Limb (tissue), 2 donors: ENCODE results near the gene KNOP1.

Experiments
- DNase-seq, 2 donors: peaks; one replicate each; pipeline ENCODE4 v3.0.0-alpha.2; 2016; ENCODE audit errors: extremely low spot score in 2 of 2

The KNOP1 gene, protein sequence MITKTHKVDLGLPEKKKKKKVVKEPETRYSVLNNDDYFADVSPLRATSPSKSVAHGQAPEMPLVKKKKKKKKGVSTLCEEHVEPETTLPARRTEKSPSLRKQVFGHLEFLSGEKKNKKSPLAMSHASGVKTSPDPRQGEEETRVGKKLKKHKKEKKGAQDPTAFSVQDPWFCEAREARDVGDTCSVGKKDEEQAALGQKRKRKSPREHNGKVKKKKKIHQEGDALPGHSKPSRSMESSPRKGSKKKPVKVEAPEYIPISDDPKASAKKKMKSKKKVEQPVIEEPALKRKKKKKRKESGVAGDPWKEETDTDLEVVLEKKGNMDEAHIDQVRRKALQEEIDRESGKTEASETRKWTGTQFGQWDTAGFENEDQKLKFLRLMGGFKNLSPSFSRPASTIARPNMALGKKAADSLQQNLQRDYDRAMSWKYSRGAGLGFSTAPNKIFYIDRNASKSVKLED

DNA sequence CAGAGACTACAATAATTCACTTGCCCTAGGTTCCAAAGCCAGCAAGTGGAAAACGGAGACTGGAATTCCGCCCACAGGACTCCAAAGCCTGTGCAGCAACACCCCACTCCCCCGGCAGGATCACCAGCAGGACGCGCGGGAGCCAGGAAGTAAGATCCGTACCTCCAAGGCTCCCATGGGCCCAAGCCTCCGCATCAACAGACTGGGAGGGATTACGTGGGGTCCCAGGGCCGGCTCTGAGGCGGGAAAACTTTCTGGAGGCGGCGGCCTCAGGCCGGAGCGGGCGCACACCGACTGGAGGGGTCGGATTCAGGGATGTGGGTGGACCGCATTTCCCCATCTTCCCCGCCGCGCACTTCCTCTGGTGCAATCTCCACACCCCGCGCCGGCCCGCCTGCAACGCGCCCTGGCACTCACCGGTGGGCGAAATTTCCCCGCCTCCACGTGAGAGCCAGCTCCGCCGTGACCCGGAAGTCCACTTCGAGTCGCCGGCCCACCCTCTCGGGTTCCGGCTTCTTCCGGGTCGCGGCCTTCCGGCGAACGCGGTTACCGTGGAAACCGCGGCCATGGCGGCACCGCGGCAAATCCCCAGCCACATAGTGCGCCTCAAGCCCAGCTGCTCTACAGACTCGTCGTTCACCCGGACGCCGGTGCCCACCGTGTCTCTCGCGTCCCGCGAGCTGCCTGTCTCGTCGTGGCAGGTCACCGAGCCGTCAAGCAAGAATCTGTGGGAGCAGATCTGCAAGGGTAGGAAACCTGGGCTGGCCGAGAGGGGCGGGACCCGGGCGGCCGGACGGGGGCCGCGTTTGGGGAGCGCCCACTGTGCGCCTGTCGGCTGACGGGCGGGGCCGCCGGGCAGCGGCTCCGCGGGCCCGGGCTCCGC is at the start of gene KNOP1, which contains the start of gene IQCK:
KNOP1 (minus strand) TSS at position 487 of the 883 bp plus-strand sequence. CDS start 3,192 bp downstream, outside the sequence.
IQCK (plus strand) TSS at position 531 of the 883 bp plus-strand sequence; CDS start at position 567, 36 bp downstream.
- peak; percentile 90 to 92 for DNase-seq

DNA sequence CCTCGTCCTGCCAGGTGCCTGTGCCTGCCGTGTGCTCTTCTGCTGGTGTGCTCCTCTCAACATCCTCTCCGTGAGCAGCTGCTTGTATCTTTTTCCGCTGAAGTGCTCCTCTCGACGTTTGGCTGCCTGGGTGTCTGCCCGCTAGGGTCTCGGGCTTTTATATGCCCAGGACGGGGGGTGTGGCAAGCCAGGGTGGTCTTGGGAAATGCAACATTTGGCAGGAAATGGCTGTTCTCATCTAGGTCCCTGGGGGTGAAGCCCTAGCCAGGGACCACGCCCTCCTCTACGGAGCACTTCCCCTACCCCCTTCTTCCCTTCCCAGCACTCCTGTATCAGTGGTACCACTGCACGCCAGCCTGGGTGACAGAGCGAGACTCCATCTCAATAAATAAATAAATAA is 49.5 kb upstream of the KNOP1 start:
- no peak for DNase-seq

DNA sequence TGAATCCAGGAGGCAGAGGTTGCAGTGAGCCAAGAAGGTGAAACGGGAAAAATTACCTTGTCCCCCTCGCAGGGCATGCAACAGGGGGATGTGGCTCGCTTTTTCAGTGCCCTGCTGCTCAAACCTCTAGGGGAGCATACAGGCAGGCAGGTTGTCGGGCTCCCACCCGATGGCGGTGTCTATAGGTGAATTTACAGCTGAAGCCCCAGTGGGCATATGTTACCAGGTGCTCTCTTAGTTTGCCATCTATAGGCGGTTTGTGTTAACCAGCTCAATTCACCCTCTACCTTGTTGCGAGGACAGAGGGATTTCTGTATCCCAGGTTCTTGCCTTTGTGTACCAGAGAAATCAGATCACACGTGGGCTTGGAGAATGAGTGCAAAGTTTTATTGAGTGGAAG is 49.0 kb upstream of the KNOP1 start:
- no peak for DNase-seq

DNA sequence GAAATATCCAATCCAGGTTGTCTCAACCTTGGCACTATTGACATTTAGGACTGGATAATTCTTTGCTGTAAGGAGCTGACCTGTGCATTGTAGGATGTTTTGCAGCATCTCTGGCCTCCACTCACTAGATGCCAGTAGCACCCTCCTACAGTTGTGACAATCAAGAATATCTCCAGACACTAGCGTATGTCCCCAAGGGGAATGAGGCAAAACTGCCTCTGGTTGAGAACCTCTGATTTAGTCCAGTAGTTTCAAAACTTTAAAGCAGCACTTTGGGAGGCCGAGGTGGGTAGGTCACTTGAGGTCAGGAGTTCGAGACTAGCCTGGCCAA is 48.5 kb upstream of the KNOP1 start:
- no peak for DNase-seq

DNA sequence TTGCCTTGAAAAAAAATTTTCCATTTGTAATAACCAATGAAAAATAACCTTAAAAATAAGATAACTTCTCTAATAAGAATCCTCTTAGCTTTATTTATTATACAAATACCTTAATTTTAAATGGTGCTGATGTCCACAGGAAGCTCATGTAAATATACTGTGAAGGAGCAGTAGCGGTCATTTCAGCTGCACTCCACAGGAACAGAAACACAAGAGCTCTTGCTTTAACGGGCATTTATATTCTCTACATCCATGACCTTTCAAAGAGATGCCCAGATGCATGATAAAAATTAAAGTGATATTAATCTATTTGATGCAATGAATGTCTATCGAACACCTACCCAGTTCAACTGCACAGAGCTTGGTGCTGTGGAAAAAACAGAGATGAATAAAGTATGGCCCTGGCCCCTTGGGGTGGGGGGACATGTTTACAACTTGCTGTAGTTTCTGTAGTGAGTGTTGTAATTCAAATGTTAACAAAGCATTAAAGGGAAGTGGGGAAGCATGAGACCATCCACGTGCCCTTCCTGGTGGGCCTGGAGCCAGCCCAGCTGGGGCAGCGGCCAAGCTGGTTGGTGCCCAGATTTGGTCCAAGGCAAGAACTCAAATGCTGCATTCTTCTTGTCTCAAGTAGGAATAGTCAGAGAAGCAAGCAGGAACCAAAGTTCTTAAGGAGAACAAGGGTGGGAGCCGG is 48.0 kb upstream of the KNOP1 start:
- DNase-seq: peak in 1 of 2 donors; percentile 54

DNA sequence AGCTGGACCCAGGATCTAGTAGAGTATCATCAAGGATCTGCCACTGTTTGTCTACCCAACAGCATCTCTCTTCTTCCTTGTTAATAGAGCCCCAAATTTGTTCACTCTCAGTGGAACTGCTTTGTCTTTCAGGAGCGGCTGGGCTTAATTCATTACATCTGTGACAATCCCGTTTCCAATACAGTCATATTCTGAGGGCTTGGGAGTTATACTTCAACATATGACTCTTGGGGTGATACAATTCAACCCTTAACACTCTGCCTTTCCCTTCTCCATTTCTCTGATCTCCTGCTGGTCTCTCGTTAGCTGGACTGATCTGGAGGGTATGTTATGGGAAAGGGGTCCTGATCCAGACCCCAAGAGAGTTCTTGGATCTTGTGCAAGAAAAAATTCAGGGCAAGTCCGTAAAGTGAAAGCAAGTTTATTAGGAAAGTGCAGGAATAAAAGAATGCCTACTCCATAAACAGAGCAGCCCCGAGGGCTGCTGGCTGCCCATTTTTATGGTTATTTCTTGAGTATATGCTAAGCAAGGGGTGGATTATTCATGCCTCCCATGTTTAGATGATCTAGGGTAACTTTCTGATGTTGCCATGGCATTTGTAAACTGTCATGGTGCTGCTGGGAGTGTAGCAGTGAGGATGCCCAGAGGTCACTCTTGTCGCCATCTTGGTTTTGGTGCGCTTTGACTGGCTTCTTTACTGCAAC is 42.5 kb upstream of the KNOP1 start:
- no peak for DNase-seq

DNA sequence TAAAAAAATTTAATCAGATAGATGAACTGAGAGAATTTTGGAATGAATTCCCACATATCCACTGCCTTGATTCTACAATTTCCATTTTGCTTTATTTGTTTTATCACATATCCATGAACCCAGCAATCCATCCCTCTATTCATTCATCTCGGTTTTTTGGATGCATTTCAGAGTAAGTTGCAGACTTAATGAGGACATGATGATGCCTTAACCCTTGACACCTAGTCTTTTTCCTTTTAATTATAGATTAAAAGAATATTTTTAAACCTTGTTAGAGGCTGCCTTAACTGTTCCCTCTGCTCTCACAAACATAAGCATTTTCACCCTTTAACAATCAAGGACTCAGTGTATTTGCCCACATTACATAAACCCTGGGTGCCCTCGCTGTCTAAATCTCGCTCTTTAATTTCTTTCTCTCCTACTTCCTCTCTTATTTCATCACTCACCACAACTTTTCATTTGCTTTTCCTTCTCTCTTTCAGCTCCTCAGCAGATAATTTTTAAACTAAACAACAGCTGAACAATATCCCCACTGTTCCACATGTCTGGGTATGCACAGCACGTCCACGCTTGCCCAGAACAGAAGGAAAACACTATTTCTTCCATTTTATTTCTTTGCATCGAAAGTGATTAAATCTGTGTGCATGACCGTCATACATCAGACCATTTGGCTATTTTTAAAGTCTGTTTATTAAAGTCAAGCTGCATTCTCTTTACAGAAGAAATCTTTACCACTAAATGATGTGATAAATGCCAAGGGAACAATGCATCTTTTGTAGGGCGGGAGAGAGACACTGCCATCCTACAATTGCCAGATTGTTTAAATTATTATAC is 40.0 kb upstream of the KNOP1 start:
- DNase-seq: no peak

DNA sequence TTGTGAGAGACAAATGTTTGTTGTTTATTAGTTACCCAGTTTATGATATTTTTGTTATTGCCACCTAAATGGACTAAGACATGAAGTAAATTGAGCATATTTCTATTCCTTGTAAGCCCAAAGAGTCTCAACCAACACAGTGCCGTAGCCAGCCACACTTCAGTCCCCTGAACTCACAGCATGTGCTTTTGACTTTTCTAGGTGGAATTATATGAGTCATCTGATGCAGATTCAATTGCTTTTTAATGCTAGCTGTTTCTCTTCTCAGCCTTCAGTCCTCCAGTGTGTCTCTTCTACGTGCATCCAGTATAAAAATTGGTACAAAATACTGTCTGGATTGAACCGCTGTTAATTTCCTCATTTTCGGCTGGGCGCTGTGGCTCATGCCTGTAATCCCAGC is 39.0 kb upstream of the KNOP1 start:
- DNase-seq: no peak

DNA sequence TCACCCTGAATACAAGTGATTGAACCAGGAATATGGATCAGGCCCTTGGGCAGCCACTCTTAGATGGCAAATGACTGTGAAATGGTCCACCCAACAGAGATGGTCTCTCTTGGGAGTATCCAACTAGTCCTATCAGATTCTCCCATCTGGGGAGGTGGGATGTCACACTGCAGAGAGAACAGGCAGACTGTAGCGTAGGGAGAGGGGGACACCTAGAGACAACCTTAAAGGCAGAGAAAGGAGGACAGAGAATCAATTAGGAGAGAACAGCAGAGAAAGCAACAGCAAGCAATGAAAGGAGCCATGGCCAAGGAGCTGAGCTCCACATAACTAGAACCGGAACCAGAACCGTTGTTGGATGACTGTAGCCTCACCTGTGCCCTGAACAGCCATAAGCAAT is 37.2 kb upstream of the KNOP1 start:
- no peak for DNase-seq

DNA sequence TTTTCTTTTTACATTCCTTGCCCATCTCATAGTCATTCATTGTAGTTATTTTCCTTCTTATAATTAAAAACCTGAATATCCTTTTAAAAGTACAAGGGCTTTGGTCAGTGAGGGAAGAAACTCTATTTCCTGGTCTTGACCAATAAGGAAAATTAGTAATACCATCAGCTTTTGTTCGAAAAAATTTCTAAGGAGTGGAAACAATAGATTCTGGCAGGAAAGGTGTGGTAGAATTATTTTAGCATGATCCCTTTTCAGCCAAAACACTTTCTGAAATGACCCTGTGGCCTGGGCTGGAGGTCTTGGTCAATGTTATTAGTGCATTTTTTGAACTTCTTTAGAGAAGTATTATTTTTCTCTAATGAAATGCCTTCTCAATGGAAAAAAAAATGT is 36.6 kb upstream of the KNOP1 start:
- no peak for DNase-seq

DNA sequence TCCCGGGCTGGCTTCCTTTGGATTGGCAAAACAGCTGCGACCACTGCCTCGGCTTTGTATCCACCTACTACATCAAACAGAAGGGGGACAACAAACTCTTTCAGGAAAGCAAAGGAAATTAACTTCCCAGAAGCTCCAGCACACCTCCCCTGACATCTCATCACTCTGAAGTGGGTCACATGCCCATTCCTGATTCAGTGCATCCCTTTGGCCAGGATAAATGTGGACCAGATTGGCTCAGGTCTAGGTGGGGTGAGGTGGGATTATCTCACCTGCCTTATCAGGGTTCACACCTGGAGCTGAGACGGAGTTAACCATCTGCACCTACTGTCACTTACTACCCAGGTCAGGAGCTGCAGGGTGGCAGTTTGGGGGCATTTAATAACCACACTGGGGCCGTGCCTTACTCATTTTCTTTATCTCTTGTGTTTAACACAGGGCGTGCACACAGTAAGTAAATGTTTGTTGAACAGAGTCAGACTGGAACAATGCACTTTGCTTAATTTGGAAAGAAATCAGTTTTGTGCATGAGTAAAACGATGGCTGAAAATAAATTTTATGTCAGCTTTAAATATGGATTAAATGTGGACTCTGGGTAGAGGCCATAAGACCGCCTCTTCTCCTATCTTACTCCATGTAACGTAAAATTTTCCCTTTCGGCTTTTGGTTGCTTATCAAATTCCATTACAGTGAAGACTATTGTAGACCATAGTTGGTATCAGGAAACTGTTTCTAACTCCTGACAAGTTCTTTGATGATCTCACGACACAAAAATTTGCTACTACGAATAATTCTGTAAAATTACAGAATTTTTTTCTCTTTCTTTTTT is 36.0 kb upstream of the KNOP1 start:
- no peak for DNase-seq

DNA sequence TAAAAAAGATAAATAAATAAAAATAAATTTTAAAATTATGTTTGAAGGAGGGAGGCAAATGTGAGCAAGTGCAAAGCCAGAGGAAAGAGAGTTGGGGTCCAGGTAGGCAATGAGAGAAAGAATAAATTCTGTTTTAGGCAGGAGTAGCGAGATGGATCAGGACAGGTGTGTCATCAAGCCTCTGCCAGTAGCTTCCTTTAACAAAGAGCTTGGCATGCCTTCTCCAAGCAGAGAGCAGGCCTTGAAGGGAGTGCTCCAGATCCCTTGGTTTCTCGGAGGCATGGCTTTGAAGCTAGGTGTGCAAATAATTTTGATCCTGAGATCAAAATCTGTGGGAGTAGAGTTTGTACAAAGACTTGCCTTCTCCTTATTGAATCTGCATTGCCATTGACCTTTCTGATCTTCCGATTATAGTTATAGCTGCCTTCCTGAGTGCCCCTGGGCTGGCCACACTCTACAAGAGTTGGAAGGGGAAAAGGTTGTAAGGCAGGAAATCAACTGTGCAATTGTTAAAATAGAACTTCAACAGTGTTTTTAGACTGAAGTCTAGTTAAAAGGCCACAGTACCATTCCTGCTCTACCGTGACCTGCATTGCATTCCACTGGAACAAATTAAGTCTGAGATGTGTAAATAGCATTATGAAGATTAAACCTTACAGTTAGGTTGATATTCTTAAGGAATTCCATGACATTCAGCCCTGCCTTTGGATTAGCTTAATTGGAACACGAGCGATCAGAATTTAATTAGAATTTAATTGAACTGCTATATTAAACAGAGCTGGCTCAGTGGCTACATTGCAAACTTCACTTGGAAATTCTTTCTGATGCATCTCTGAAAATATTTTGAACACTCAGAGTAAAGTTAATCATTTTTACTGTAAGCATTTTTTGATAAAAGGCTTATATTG is 33.7 kb upstream of the KNOP1 start:
- DNase-seq: no peak

DNA sequence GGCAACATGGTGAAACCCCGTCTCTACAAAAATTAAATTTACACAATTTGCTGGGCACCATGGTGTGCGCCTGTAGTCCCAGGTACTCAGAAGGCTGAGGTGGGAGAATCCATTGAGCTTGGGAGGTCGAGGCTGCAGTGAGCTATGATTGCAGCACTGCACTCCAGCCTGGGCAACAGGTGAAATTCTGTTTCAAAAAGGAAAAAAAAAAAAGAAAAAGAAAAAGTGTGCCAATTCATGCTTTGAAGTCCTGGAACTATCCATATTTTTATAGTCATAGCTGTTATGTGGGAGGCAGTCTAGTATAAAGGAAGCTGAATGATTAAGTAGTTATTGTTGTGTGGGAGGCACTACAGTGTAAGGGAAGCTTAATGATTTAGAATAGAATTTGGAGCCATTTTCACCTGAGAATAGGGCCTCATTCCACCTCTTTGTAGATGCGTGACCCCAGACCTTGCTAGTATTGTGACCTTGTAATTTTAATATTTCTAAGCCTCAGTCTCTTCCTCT is 31.6 kb upstream of the KNOP1 start:
- DNase-seq: no peak

DNA sequence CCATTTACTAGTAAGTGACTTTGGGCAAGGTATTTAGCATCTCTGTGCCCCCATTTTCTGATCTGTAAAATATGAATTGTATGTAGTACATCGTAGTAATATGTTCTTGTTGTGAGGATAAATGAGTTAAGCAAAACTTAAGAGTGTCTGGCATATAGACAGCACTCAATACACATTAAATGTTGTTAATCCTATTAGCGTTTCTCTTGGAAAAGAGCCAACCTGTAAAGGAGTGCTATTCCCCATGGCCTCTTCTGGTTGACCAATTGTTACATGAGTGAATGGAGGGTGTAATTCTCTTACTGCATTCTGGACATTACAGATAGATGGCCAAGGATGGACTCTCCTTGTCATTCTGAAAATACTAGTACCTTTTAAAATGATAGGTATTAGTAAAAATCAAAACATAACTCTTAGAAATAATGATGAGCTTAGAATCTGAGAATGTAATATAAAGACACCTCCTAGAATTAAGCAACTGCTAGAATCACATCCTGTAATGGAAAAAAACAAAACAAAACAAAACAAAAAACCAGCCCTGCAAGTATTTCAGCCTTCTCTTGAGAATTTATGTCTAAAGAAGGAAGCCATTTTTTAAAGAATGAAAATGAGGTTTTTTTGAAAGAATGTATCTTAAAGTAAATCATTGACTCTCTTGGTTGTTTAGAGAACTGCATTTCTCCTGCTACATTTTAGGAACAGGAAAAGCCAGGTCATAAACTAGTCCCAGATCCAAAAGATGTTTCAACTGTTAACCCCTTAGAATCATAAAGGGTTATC is 30.6 kb upstream of the KNOP1 start:
- DNase-seq: no peak

DNA sequence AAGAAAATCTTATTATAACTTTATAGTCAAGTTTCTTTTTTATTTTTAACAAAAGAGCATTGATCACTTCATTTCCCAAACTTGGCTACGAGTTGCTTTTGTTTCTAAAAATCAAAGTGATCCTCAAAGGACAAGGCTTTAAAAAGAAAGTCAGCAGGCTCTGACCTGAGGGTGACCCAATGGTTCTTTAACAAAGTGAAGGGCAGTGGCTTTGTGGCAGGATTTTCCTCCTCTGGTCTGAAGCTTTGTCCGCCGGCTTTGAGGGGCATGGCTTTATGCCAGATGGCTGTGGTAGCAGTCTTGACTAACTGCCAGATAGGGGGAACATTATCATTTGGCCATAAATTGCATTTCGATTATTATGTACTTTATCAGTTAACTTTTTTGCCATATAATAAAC is 28.5 kb upstream of the KNOP1 start:
- DNase-seq: no peak

DNA sequence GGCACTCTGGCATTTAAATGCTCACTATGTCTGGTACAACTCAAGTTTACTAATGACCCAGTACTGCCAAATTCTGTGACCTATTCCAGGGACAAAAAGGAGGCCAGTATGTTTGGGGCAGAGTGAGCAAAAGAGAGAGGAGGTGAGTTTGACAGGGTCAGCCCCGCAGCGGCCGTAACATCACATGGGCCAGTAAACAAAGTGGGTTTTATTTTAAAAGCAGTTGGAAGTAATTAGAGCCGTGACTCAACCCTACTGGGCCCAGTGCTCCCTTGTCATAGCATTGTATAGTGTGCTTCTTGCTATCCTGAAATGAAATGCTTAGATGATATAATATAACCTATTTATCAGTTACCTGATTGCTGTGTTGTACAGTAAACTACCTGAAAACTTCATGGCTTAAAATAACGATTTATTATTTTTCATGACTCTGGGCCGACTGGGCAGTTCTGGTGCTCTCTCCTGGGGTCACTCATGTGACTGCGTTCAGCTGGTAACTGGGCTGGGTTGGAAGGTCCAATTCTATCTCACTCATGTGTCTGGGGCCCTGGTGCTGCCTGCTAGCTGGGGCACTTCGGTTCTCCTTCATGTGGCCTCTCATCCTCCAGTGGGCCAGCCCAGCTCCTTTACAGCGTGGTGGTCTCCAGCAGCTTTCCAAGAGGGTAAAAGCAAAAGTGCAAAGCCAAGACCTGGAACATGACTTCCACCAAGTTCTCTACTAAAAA is 27.4 kb upstream of the KNOP1 start:
- DNase-seq: no peak

DNA sequence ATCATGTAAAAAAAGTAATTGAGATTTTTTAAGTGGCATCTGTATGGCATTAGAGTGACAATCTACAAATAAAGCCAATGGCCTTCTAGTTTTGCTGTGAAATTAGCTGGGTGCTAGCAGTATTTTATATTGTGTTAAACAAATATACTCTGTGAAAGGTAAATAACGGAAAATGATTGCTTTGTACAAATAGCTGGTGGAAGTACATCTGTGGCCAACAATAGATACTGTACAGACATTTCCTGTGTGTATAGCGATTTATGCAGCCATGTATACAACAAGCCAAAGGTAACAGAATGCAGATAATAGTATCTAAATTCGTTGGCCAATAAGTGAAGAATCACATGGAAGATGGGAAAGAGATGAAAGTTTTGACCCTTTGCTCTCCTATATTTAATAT is 26.6 kb upstream of the KNOP1 start:
- no peak for DNase-seq
